DND-41 (cell line): ENCODE data around the gene DDX39B.

Source experiments
- ATAC-seq: fragments of 200-7000 bp; cut with Tn5 transposase; 3 replicates; pipeline ENCODE4 v1.9.1; 2021; ENCODE audit warnings: low read depth; ENCODE audit not compliant: insufficient read depth
- DNase-seq: peaks from one replicate; pipeline ENCODE4 v3.0.0-alpha.2; 2020
- H2AFZ ChIP-seq: 2 replicates; pipeline ENCODE4 v1.6.0; 2012; ENCODE audit warnings: low read depth, low read length
- H3K27ac ChIP-seq: 2 replicates; pipeline ENCODE4 v1.5.1; 2012; ENCODE audit warnings: low read length, inconsistent platforms
- H3K27me3 ChIP-seq: fragments of 200-600 bp; sonication (generic); 2 replicates; pipeline ENCODE4 v1.6.0; 2012; ENCODE audit warnings: low read length, mild to moderate bottlenecking, inconsistent platforms; ENCODE audit not compliant: insufficient read depth, poor library complexity
- H3K36me3 ChIP-seq: 2 replicates; pipeline ENCODE4 v1.5.1; 2012; ENCODE audit warnings: low read length, inconsistent platforms; ENCODE audit not compliant: insufficient read depth
- H3K4me1 ChIP-seq: 2 replicates; pipeline ENCODE4 v1.5.1; 2012; ENCODE audit warnings: mild to moderate bottlenecking, low read length; ENCODE audit not compliant: insufficient read depth
- H3K4me2 ChIP-seq: 2 replicates; pipeline ENCODE4 v1.6.0; 2012; ENCODE audit warnings: mild to moderate bottlenecking, moderate library complexity, low read length, inconsistent platforms; ENCODE audit not compliant: insufficient read depth
- H3K4me3 ChIP-seq, 2 experiments: fragments of 200-600 bp in 1 of 2; shearing (Covaris generic) in 1 of 2; 2 replicates each; pipeline ENCODE4 v1.5.1; 2012 to 2016; ENCODE audit warnings: inconsistent platforms in 2 of 2, low read length in 2 of 2, mild to moderate bottlenecking in 2 of 2, low read depth in 1 of 2, moderate library complexity in 1 of 2
- H3K79me2 ChIP-seq: 2 replicates; pipeline ENCODE4 v1.6.0; 2012; ENCODE audit warnings: low read length, inconsistent platforms; ENCODE audit not compliant: insufficient read depth
- H3K9ac ChIP-seq: 2 replicates; pipeline ENCODE4 v1.6.0; 2012; ENCODE audit warnings: low read depth, mild to moderate bottlenecking, inconsistent platforms, low read length, moderate library complexity
- H3K9me3 ChIP-seq: 2 replicates; pipeline ENCODE4 v1.5.1; 2012; ENCODE audit warnings: low read length, moderate library complexity, mild to moderate bottlenecking, inconsistent platforms; ENCODE audit not compliant: insufficient read depth, severe bottlenecking
- H4K20me1 ChIP-seq: 2 replicates; pipeline ENCODE4 v1.6.0; 2012; ENCODE audit warnings: low read length; ENCODE audit not compliant: insufficient read depth
- CTCF ChIP-seq: IDR thresholded peaks from 2 replicates; pipeline ENCODE4 v1.5.1; 2012; ENCODE audit warnings: borderline replicate concordance, low read length, moderate library complexity, mild to moderate bottlenecking; ENCODE audit not compliant: poor library complexity, severe bottlenecking; ENCODE audit errors: extremely low read depth
- EZH2 ChIP-seq: IDR thresholded peaks from 3 replicates; pipeline ENCODE4 v1.6.1; 2012; ENCODE audit warnings: borderline replicate concordance, low read depth, mild to moderate bottlenecking, moderate library complexity, low read length, inconsistent platforms; ENCODE audit not compliant: severe bottlenecking

The DDX39B gene

GRCh38 chr6:31525932-31526591 is 15.7 kb downstream of the DDX39B start:
- peaks cover 5% of the 10 kb centered on the region for H3K27me3 ChIP-seq
- TF ChIP-seq CTCF (no peak), EZH2 (no peak)

GRCh38 chr6:31525553-31525931 is 16.3 kb downstream of the DDX39B start:
- Histone ChIP-seq H3K27me3 (peaks cover 5% of the 10 kb centered on the region), H3K4me2 (no peak overlapping the region), H3K79me2 (no peaks in the 10 kb centered on the region), H3K27ac (no peak overlapping the region), H3K9me3 (no peaks in the 10 kb centered on the region), H2AFZ (no peak overlapping the region), H4K20me1 (peaks cover 17% of the 10 kb centered on the region; the same call in 1 of the 2 replicates), H3K9ac (no peak overlapping the region), H3K4me3 (no peak overlapping the region), H3K4me1 (no peaks in the 10 kb centered on the region), H3K36me3 (peaks cover 11% of the 10 kb centered on the region)
- ATAC-seq (no peak), DNase-seq (no peak)
- no peak for TF ChIP-seq EZH2
- TF ChIP-seq CTCF: no peak

More at GRCh38 chr6:31525932-31526591, 15.7 kb downstream of the DDX39B start:
- Histone ChIP-seq H3K4me3 (no peak overlapping the region), H3K9me3 (no peaks in the 10 kb centered on the region), H3K4me2 (no peak overlapping the region), H3K9ac (no peak overlapping the region), H3K36me3 (peaks cover 16% of the 10 kb centered on the region), H3K4me1 (no peaks in the 10 kb centered on the region), H3K27ac (no peak overlapping the region), H4K20me1 (peaks cover 22% of the 10 kb centered on the region; the same call in 1 of the 2 replicates), H2AFZ (no peak overlapping the region), H3K79me2 (no peaks in the 10 kb centered on the region)
- DNase-seq (no peak), ATAC-seq (no peak)

GRCh38 chr6:31521835-31522234 is 20.0 kb downstream of the DDX39B start:
- Histone ChIP-seq H3K27me3 (peaks cover 5% of the 10 kb centered on the region), H3K36me3 (no peaks in the 10 kb centered on the region), H3K4me1 (no peaks in the 10 kb centered on the region), H3K79me2 (no peaks in the 10 kb centered on the region), H3K4me2 (no peak overlapping the region), H3K9me3 (no peaks in the 10 kb centered on the region), H4K20me1 (no peaks in the 10 kb centered on the region), H3K9ac (no peak overlapping the region), H3K4me3 (no peak overlapping the region), H3K27ac (no peak overlapping the region), H2AFZ (no peak overlapping the region)
- TF ChIP-seq CTCF (no peak), EZH2 (no peak)
- ATAC-seq (no peak), DNase-seq (no peak)
